Activated CD8-positive, alpha-beta memory T cell treated with anti-CD3 and anti-CD28 coated beads for 48 hours (primary cell): ENCODE results near the gene MATCAP1.

Experiments
- DNase-seq, 3 experiments: peaks; one replicate each; pipeline ENCODE4 v3.0.0-alpha.2; 2020; ENCODE audit warnings: low read depth in 2 of 3, low spot score in 2 of 3

MATCAP1 gene

GRCh38 chr16:67208154-67208896 lies 24.6 kb upstream of the MATCAP1 start:
- no peak for DNase-seq

DNA sequence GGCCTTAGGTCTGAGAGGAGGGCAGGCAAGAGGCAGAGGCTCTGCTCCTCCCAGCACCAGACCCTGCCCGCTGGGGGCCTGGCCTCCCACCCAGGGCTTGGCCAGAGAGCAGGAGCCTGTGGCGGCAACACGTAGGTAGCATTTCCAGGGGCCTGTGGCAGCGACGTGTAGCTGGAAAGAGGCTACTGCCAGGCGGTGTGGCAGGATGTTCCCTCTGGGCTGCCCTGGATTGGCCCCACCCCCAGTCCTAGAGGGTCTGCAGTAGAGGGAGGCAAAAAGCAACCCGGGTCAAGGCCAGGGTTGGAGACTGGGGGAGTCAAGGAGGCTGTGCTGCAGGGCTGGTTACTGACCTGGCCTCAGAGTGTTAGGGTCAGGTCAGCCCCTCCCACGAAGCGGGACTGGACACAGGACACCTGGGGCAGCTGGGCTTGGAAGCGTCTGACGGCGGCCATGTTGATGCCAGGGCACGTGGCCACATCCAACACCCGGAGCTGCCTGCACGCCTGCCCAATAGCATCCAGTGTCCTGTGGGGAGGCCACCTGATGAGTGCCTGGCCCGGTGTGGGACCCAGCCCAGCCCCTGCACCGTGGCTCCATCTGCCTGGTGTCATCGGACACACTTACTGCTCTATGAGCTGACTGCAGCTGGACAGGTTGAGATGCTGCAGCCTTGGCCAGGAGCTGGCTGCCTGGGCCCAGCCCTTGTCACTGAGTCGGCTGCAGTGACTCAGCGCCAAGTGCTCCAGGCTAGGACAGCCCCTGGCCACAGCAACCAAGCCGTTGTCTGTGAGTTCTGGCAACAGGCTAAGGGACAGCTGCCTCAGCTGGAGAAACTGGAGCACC lies 23.7 kb upstream of the MATCAP1 start:
- no peak for DNase-seq

DNA sequence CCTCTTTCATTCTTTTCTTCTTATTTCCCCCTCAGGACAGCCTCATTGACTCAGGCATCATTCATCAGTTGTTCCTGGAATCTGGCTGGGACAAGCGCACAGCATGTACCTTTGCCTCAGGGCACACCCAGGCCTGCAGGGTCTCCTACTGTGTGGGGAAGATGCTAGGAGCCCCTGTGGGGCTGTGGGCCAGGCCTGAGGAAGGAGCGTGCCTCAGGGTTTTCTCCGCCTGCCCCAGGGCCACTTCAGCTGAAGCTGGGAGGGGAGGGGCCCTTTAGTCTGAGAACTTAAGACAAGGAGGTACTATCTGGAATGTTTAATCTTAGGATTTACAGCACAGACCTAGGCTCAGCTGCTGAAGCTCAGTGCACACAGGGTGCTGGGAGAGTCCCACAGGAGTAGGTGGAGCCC lies 23.1 kb upstream of the MATCAP1 start:
- DNase-seq: no peak

DNA sequence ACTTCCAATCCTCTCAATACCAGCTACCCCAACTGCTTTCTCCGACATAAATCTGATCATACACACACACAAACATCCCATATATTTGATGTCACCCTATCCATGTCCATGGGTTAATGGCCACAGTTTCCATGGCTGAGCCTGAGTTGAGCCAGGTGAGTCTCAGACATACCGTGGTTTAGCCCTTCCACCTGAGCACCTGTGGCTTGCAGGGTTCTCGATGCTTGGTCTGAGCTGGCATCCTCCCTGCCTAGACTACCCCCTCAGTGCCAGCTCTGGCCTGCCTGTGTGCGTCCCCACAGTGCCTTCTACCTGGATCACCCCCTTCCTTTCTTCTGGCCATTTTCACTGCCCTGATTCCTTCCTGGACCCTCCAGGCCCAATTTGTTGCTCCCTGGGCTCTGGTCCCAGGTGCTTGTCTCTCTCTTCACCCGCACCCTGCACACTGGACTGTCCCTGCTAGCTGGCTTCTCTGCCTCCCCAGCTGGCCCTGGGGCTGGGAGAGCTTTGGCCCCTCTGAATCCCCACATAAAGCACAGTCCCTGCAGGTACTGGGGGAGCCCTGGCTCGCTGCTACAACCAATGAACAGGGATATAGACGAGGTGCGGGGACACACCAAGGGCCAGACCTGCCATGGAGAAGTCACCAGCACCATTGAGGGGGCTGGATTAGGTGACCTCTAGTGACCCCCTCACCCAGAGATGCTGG lies 22.5 kb upstream of the MATCAP1 start:
- DNase-seq: no peak

DNA sequence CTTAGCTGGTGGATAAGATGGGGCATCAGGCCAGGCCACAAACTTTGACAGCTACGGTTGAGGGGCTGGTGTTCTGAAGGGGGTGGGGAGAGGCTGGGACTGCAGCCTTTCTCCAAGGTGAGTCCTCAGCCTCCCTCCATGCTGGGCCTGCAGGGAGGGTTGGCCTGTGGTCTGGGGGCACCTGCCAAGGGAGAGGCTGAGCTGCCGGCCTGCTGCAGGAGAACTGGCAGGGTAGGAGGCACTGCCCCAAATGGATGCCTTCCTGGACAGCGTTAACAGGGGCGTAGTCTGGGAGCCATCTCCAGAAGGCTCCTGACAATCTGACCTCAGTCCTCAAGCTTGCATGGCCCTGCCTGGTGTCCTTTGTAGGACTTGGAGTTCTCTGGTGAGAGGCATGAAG lies 20.3 kb upstream of the MATCAP1 start:
- DNase-seq: no peak

DNA sequence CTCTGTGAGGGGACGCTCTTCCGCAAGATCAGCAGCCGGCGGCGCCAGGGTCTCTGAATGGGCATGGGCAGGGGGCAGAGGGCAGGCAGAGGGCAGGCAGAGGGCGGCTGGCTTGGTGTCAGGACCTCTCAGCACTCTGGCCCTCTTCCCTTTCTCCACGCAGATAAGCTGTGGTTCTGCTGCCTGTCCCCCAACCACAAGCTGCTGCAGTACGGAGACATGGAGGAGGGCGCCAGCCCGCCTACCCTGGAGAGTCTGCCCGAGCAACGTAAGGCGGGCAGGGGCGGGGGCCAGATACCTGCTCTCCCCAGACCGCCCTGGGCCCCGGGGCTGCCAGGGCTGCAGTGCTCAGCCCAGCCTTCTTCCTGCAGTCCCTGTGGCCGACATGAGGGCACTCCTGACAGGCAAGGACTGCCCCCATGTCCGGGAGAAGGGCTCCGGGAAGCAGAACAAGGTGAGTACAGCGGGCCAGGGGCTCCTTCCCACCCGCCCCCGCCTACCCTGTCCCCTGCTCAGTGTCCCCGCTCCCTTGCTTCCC lies 19.3 kb upstream of the MATCAP1 start:
- DNase-seq: no peak

GRCh38 chr16:67202426-67202825 lies 18.7 kb upstream of the MATCAP1 start:
- DNase-seq: no peak

- DNase-seq: no peak
Observed at GRCh38 chr16:67201411-67202345, 17.9 kb upstream of the MATCAP1 start.

- DNase-seq: no peak
Observed at GRCh38 chr16:67200491-67200890, 16.7 kb upstream of the MATCAP1 start.

DNA sequence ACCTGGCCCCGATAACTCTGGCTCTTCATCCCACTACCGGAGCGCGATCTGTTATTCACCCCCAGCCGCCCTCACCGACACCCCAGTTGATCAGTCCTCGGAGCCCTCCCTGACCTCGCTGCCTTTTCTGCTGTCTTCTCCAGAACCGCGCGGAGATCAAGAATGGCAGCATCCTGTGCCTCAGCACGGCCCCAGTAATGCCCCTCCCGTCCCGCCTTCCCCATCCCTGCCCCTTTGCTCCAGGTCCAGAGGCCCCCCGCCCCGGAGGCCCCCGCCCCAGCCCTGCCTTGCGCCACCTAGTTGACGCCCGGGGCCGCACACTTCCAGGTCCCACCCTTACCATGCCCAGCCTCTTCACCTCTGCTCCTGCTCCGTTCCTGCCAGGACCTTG lies 16.0 kb upstream of the MATCAP1 start:
- no peak for DNase-seq

- DNase-seq: no peak
Observed at GRCh38 chr16:67199011-67199807, 15.4 kb upstream of the MATCAP1 start, which contains the start of gene ELMO3. TSS of gene ELMO3 (plus strand) at chr16:67199131. CDS start at chr16:67199327, 196 bp downstream.

DNA sequence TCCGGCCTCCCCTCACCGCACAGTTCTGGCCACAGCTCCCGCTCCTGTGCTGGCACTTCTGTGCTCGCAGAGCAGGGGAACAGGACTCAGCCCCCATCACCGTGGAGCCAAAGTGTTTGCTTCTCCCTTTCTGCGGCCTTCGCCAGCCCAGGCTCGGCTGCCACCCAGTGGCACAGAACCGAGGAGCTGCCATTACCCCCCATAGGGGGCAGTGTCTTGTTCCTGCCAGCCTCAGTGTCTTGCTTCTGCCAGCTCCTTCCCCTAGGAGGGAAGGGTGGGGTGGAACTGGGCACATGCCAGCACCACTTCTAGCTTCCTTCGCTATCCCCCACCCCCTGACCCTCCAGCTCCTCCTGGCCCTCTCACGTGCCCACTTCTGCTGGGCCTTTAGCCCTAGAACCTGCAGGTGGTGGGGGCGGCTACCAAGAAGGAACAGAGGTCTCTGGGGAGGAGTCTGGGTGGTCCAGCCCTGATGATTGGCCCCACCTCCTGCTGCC lies 14.5 kb upstream of the MATCAP1 start:
- no peak for DNase-seq

DNA sequence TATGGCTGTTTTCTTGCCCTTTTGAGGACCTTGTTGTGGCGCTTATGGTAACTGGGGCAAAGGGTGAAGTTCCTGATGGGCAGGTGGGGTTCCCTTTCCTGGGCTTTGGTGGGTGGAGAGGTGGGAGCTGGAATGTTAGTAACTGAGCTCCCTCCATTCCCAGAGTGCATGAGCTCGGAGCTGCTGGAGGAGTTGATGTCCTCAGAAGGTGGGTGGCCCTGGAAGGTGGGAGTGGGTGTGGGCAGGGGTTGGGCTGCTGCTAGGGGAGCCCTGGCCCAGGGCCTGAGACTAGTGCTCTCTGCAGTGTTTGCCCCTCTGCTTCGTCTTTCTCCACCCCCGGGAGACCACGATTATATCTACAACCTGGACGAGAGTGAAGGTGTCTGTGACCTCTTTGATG lies 13.9 kb upstream of the MATCAP1 start:
- DNase-seq: no peak

GRCh38 chr16:67196881-67197280 lies 13.1 kb upstream of the MATCAP1 start:
- no peak for DNase-seq

DNA sequence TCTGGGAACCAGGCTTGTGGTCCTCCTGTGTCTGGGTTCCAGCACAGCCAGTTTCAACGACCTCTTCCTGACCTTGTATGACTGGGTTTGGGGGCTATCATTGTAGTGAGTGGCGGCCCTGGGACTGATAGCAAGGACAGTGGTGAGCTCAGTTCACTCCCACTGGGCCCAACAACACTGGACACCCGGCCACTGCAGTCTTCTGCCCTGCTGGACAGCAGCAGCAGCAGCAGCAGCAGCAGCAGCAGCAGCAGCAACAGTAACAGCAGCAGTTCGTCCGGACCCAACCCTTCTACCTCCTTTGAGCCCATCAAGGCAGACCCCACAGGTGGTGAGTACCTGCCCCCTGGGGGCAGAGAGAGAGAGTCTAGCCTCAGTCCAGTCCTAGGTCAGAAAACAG lies 11.9 kb upstream of the MATCAP1 start:
- no peak for DNase-seq

DNA sequence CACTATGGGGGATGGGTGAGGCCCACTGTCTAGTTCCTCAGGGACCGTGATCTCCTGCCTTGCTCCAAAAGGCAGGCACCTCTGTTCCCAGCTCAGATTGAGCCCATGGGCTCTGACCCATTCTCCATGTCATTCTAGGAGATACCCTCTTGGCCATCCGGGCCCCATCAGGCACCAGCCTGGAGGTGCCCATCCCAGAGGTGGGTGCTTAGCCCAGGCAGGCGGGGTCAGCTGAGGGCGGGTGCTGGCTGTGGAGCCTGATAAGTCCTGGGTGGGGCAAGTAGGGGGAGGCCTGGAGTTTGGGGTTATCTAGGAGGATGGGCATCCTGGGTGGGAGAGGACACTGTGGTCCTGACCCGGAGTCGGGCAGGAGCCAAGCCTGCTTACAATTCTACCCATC lies 10.5 kb upstream of the MATCAP1 start:
- DNase-seq: no peak

DNA sequence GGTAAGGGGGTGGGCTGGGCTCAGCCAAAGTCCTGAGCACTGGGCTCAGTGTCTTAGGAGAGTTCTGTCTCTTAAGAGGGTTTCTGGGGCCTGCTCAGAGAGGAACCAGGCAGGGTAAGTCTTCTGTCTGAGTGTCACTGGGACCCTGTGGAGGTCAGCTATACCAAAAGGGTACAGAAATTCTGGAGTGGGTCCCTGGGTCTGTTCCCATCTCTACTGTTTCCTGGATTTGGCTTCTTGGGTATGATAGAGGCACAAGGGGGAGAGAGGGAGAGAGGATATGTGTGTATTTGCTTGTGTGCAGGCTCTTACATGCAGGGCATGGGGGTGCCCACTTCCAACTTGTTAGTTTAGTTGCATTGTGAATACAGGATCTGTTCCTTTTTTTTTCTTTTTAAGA lies 9.8 kb upstream of the MATCAP1 start:
- no peak for DNase-seq

DNA sequence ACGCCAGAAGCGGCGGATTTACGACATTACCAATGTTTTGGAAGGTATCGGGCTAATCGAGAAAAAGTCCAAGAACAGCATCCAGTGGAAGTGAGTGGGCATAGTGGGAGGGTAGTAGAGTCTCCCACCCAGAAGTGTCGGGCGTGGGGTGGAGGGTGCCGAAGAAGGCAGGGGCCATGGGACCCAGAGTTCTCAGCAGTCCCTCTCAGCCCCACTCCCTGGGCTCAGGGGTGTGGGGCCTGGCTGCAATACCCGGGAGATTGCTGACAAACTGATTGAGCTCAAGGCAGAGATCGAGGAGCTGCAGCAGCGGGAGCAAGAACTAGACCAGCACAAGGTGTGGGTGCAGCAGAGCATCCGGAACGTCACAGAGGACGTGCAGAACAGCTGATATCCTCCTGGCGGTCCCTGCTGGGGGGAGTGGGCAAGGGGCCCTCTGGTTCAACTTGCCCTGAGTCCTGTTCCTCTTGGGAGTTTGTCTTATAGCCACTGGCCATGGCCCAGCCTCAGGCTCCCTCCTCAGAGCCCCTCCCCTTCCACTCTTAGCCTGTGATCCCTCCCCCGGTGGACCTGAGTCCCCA lies 9.1 kb upstream of the MATCAP1 start:
- DNase-seq: no peak
